ENCODE data around the gene NUBPL. TPM values are rescaled to one million over a fixed set of nuclear protein-coding genes. Genes with fewer than 3 reads are reported as not detected.
"Not testable (repeated sequence)": the region's sequence is repeated elsewhere in the genome, so short reads cannot be mapped to it uniquely, and the experiment has no call there.

The NUBPL gene
- total RNA-seq, 4 donors from 2014 or later = 10.3 to 38.2 (median 13.4) TPM

- H3K4me3 ChIP-seq = no peak overlapping the region
- peaks cover 0 to 45% (median 7%) of the 10 kb centered on the region in 4 donors for H3K9me3 ChIP-seq
- H3K27me3 ChIP-seq = no peaks in the 10 kb centered on the region
- WGBS, 2 donors = 94 to 97% methylated on average over 4 of the region's 4 CpGs
- DNase-seq (ENCODE audit: low spot score in 2 of 2) = no peak
- H3K36me3 ChIP-seq = peaks cover 0 to 51% (median 0%) of the 10 kb centered on the region in 3 donors
- H3K27ac ChIP-seq = no peak overlapping the region
- TF ChIP-seq CTCF (IDR thresholded peaks at IDR 0.05) (no peak), EP300 (IDR thresholded peaks at IDR 0.05) (no peak), POLR2A (IDR thresholded peaks at IDR 0.05) (no peak)
- no peaks in the 10 kb centered on the region for H3K4me1 ChIP-seq
Measured at GRCh38 chr14:31619440-31619839, 58.2 kb downstream of the NUBPL start.

- not testable (repeated sequence) for H3K4me1 ChIP-seq; H3K4me3 ChIP-seq; H3K27ac ChIP-seq; DNase-seq (ENCODE audit: low spot score in 2 of 2); H3K27me3 ChIP-seq
- Histone ChIP-seq H3K36me3 (peaks cover 0 to 44% (median 0%) of the 10 kb centered on the region in 3 donors), H3K9me3 (peaks cover 0 to 40% (median 7%) of the 10 kb centered on the region in 4 donors)
- 96 to 97% methylated on average over 10 of the region's 10 CpGs for WGBS, 2 donors
Measured at GRCh38 chr14:31620898-31621297, 59.7 kb downstream of the NUBPL start.

GRCh38 chr14:31622060-31622459, 60.9 kb downstream of the NUBPL start:
- no peak overlapping the region for H3K4me3 ChIP-seq

GRCh38 chr14:31652900-31653299, 91.7 kb downstream of the NUBPL start:
- DNase-seq (ENCODE audit: low spot score in 2 of 2) = not testable (repeated sequence)
- WGBS, 2 donors = 93 to 94% methylated on average over 5 of the region's 5 CpGs

More at GRCh38 chr14:31622060-31622459, 60.9 kb downstream of the NUBPL start:
- no peak for DNase-seq (ENCODE audit: low spot score in 2 of 2)
- H3K27ac ChIP-seq = no peak overlapping the region
- H3K9me3 ChIP-seq = peaks cover 0 to 40% (median 5%) of the 10 kb centered on the region in 4 donors
- WGBS, 2 donors = 94 to 97% methylated on average over 5 of the region's 5 CpGs
- no peaks in the 10 kb centered on the region for H3K4me1 ChIP-seq
- TF ChIP-seq CTCF (IDR thresholded peaks at IDR 0.05) = no peak
- no peak for TF ChIP-seq POLR2A (IDR thresholded peaks at IDR 0.05)
- no peak for TF ChIP-seq EP300 (IDR thresholded peaks at IDR 0.05)
- no peaks in the 10 kb centered on the region for H3K27me3 ChIP-seq
- H3K36me3 ChIP-seq = peaks cover 0 to 44% (median 0%) of the 10 kb centered on the region in 3 donors

GRCh38 chr14:31657917-31658316, 96.7 kb downstream of the NUBPL start:
- H3K4me3 ChIP-seq = no peak overlapping the region
- H3K27ac ChIP-seq = no peak overlapping the region
- H3K4me1 ChIP-seq = no peaks in the 10 kb centered on the region
- peaks cover 0 to 26% (median 0%) of the 10 kb centered on the region in 3 donors for H3K36me3 ChIP-seq
- H3K9me3 ChIP-seq = peaks cover 0 to 13% (median 3%) of the 10 kb centered on the region in 4 donors
- TF ChIP-seq POLR2A (IDR thresholded peaks at IDR 0.05) = no peak
- no peak for TF ChIP-seq EP300 (IDR thresholded peaks at IDR 0.05)
- no peak for TF ChIP-seq CTCF (IDR thresholded peaks at IDR 0.05)
- no peak for DNase-seq (ENCODE audit: low spot score in 2 of 2)
- H3K27me3 ChIP-seq = no peaks in the 10 kb centered on the region

More at GRCh38 chr14:31652900-31653299, 91.7 kb downstream of the NUBPL start:
- H3K9me3 ChIP-seq = peaks cover 0 to 20% (median 3%) of the 10 kb centered on the region in 4 donors
- not testable (repeated sequence) for H3K27me3 ChIP-seq, H3K27ac ChIP-seq, H3K4me3 ChIP-seq, H3K4me1 ChIP-seq
- H3K36me3 ChIP-seq = peaks cover 0 to 25% (median 0%) of the 10 kb centered on the region in 3 donors

GRCh38 chr14:31659278-31659677, 98.1 kb downstream of the NUBPL start:
- 81 to 87% methylated on average over 1 of the region's 1 CpG for WGBS, 2 donors
- no peak for DNase-seq (ENCODE audit: low spot score in 2 of 2)
- no peaks in the 10 kb centered on the region for H3K27me3 ChIP-seq
- H3K9me3 ChIP-seq = peaks cover 0 to 12% (median 0%) of the 10 kb centered on the region in 4 donors
- no peak overlapping the region for H3K4me3 ChIP-seq
- H3K4me1 ChIP-seq = no peaks in the 10 kb centered on the region
- peaks cover 0 to 16% (median 0%) of the 10 kb centered on the region in 3 donors for H3K36me3 ChIP-seq
- no peak overlapping the region for H3K27ac ChIP-seq
- TF ChIP-seq POLR2A (IDR thresholded peaks at IDR 0.05) (no peak), EP300 (IDR thresholded peaks at IDR 0.05) (no peak), CTCF (IDR thresholded peaks at IDR 0.05) (no peak)
